ENCODE measurements around the gene ZNF778.

Gene ZNF778

GRCh38 chr16:89194340-89195311, 22.9 kb upstream of the ZNF778 start:
- DNase-seq (ENCODE audit: low read depth), result no peak

GRCh38 chr16:89195521-89196171, 21.9 kb upstream of the ZNF778 start:
- no peak for DNase-seq (ENCODE audit: low read depth)

- DNase-seq (ENCODE audit: low read depth), result no peak
Measured at GRCh38 chr16:89197033-89197632, 20.4 kb upstream of the ZNF778 start.

- no peak for DNase-seq (ENCODE audit: low read depth)
Measured at GRCh38 chr16:89197633-89198416, 19.7 kb upstream of the ZNF778 start.

- DNase-seq (ENCODE audit: low read depth), result no peak
Measured at GRCh38 chr16:89198417-89199240, 18.9 kb upstream of the ZNF778 start.

- no peak for DNase-seq (ENCODE audit: low read depth)
Measured at GRCh38 chr16:89199241-89200123, 18.0 kb upstream of the ZNF778 start.

- DNase-seq (ENCODE audit: low read depth), result no peak
Measured at GRCh38 chr16:89200124-89200849, 17.2 kb upstream of the ZNF778 start, which contains the start of gene SLC22A31. Gene SLC22A31, minus strand, starts transcription at chr16:89200537. Its CDS starts 36 bp downstream, at chr16:89200501.

GRCh38 chr16:89200850-89201411, 16.6 kb upstream of the ZNF778 start:
- no peak for DNase-seq (ENCODE audit: low read depth)

- peak; percentile 69 for DNase-seq (ENCODE audit: low read depth)
Measured at GRCh38 chr16:89201439-89202377, 15.8 kb upstream of the ZNF778 start.

- DNase-seq (ENCODE audit: low read depth), result no peak
Measured at GRCh38 chr16:89202422-89203215, 14.9 kb upstream of the ZNF778 start.

GRCh38 chr16:89207993-89208392, 9.5 kb upstream of the ZNF778 start:
- no peak for DNase-seq (ENCODE audit: low read depth)

- DNase-seq (ENCODE audit: low read depth), result no peak
Measured at GRCh38 chr16:89209522-89210044, 7.9 kb upstream of the ZNF778 start.

GRCh38 chr16:89210165-89210903, 7.2 kb upstream of the ZNF778 start:
- no peak for DNase-seq (ENCODE audit: low read depth)

- no peak for DNase-seq (ENCODE audit: low read depth)
Measured at GRCh38 chr16:89210904-89211515, 6.5 kb upstream of the ZNF778 start.

GRCh38 chr16:89216315-89217137, 977 bp upstream of the ZNF778 start:
- DNase-seq (ENCODE audit: low read depth), result peak; percentile 78

All from activated T-cell treated with anti-CD3 and anti-CD28 coated beads for 1 hour (primary cell).